Nephron (organoid): Measurements from ENCODE around the gene DDX31.

ENCODE experiments used
- H3K27ac Mint-ChIP-seq, 3 experiments: 2 replicates each; pipeline ENCODE4 v1.8.0; 2020; ENCODE audit warnings: mixed read lengths in 3 of 3, mild to moderate bottlenecking in 2 of 3, moderate library complexity in 1 of 3
- H3K27me3 Mint-ChIP-seq: 2 replicates; pipeline ENCODE4 v1.8.0; 2021; ENCODE audit warnings: low read depth, mild to moderate bottlenecking, moderate library complexity, mixed read lengths
- H3K36me3 Mint-ChIP-seq: 2 replicates; pipeline ENCODE4 v1.8.0; 2020; ENCODE audit warnings: low read depth, mixed read lengths
- H3K4me1 Mint-ChIP-seq: 2 replicates; pipeline ENCODE4 v1.8.0; 2020; ENCODE audit warnings: mixed read lengths
- H3K4me3 Mint-ChIP-seq, 3 experiments: 2 replicates each; pipeline ENCODE4 v1.8.0; 2020; ENCODE audit warnings: mild to moderate bottlenecking in 3 of 3, mixed read lengths in 3 of 3, moderate library complexity in 2 of 3
- H3K9me3 Mint-ChIP-seq: 2 replicates; pipeline ENCODE4 v1.8.0; 2020; ENCODE audit warnings: mixed read lengths
- TF ChIP-seq, protein P1 (sequence below), 3 experiments: fragments of 200-600 bp; sonication (generic); IDR thresholded peaks; one replicate each; pipeline ENCODE4 v1.5.0; 2021; ENCODE audit warnings: antibody characterized with exemption in 3 of 3; ENCODE audit not compliant: unreplicated experiment in 3 of 3

The DDX31 gene

DNA sequence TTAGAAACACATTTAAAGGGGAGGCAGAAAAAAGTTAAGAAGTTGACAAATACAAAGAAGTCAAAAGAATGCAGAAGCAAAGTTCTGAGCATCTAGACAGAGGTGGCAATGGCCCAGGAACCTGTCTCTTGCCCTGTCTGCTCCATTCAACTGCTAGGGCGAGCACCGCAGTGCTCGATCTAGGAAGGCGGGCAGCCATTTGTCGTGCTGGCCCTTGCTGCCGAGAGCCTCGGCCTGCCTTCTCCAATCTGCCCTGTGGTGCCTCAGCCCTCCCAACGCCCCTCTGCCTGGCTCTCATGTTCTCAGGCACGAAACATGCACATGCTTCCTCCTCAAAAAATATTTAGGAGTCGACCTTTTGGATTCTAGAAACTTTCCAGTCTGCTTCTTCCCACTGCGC is 42.2 kb downstream of the DDX31 start:
- H3K4me1 Mint-ChIP-seq: peaks cover under 1% of the 10 kb centered on the region
- H3K9me3 Mint-ChIP-seq: no peaks in the 10 kb centered on the region
- H3K4me3 Mint-ChIP-seq: no peak overlapping the region
- H3K27ac Mint-ChIP-seq: no peak overlapping the region
- H3K27me3 Mint-ChIP-seq: peaks cover 8% of the 10 kb centered on the region
- peaks cover 75% of the 10 kb centered on the region for H3K36me3 Mint-ChIP-seq
- TF ChIP-seq, protein P1, sequence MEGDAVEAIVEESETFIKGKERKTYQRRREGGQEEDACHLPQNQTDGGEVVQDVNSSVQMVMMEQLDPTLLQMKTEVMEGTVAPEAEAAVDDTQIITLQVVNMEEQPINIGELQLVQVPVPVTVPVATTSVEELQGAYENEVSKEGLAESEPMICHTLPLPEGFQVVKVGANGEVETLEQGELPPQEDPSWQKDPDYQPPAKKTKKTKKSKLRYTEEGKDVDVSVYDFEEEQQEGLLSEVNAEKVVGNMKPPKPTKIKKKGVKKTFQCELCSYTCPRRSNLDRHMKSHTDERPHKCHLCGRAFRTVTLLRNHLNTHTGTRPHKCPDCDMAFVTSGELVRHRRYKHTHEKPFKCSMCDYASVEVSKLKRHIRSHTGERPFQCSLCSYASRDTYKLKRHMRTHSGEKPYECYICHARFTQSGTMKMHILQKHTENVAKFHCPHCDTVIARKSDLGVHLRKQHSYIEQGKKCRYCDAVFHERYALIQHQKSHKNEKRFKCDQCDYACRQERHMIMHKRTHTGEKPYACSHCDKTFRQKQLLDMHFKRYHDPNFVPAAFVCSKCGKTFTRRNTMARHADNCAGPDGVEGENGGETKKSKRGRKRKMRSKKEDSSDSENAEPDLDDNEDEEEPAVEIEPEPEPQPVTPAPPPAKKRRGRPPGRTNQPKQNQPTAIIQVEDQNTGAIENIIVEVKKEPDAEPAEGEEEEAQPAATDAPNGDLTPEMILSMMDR (IDR thresholded peaks at IDR 0.05; ENCODE audit: unreplicated experiment in 3 of 3): no peak

DNA sequence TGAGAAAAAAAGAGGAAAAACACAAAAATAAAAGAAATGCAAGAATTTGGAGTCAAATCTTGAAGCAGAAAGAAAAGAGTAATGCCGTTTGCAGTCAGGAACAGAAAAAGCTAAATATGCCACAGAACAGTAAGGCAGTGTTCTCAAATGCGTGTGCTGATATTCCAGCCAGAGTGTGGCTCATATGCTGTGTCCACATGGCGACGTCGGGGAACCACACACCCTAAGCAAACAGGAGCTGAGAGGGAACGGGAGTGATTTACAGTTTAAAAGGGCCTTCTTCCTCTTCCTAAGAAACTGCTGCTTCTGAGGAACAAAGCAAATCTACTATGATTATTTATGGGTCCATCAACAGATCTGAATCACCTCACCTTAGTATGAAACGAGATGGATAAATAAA is 42.7 kb downstream of the DDX31 start:
- H3K36me3 Mint-ChIP-seq: peaks cover 74% of the 10 kb centered on the region
- H3K27me3 Mint-ChIP-seq: peaks cover 8% of the 10 kb centered on the region
- peaks cover 6% of the 10 kb centered on the region for H3K4me1 Mint-ChIP-seq
- TF ChIP-seq, protein P1 (IDR thresholded peaks at IDR 0.05; ENCODE audit: unreplicated experiment in 3 of 3): no peak
- no peak overlapping the region for H3K4me3 Mint-ChIP-seq
- H3K27ac Mint-ChIP-seq: no peak overlapping the region
- no peaks in the 10 kb centered on the region for H3K9me3 Mint-ChIP-seq

DNA sequence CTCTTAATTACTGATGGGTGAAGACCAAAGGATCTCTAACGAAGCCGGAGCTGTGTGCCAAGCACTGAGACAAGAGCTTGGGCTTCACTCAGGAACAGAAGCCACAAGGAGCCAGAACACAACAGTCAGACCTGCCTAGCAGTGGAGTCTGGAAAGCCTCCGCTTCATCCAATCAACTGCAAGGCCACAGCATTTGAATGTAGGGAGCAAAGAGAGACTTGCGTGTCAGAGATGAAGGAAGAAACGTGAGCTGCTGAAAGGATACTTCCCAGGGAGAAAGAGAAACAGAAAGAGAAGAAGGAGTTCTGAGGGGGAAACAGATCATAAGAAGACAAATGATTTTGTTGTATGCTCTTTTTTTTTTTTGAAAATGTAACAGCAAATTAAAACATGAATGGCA is 43.5 kb downstream of the DDX31 start:
- TF ChIP-seq, protein P1 (IDR thresholded peaks at IDR 0.05; ENCODE audit: unreplicated experiment in 3 of 3): no peak
- H3K27ac Mint-ChIP-seq: no peak overlapping the region
- no peak overlapping the region for H3K4me3 Mint-ChIP-seq
- H3K27me3 Mint-ChIP-seq: peaks cover 8% of the 10 kb centered on the region
- no peaks in the 10 kb centered on the region for H3K9me3 Mint-ChIP-seq
- peaks cover 10% of the 10 kb centered on the region for H3K4me1 Mint-ChIP-seq
- peaks cover 73% of the 10 kb centered on the region for H3K36me3 Mint-ChIP-seq

DNA sequence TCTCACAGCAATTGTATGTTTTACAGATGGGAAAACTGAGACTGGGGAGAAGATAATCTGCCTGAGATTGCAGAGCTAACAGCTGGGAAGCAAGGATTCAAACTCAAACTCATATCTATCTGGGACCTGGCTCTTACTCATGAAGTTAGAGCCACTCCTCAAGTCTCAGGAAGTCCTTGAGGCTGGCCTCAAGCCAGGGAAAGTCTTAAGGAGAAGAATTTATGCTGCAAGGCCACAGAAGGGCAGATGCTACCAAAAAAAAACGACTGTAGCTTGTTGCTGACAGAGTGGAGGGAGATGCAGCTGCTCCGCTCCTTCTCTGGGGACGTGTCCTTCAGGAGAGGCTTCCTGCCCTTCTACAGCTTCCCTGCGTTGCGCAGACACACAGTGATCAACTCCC is 47.6 kb downstream of the DDX31 start:
- no peaks in the 10 kb centered on the region for H3K9me3 Mint-ChIP-seq
- H3K27ac Mint-ChIP-seq: peak overlapping the region in 2 of 3 experiments; percentile 47 to 55
- H3K36me3 Mint-ChIP-seq: peaks cover 59% of the 10 kb centered on the region
- TF ChIP-seq, protein P1 (IDR thresholded peaks at IDR 0.05; ENCODE audit: unreplicated experiment in 3 of 3): no peak
- peaks cover 12% of the 10 kb centered on the region for H3K27me3 Mint-ChIP-seq
- H3K4me3 Mint-ChIP-seq: no peak overlapping the region
- peaks cover 10% of the 10 kb centered on the region for H3K4me1 Mint-ChIP-seq

DNA sequence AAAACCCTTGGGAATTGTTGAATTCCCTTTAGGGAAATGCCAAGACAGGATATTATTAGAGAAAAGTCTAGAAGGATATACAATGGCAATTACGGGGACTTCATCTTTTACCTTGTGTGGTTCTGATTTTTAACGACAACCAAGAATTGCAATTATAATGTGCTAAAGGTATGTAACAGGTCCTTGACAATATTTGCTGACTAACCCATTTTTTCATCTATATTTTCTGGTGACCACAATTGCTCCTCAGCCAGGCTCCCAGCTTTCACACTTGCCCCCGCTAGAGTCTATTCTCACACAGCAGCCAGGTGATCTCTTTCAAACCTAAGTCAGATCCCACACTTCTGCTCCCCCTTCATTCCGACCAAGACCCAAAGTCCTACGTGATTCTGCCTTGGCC is 53.1 kb downstream of the DDX31 start:
- TF ChIP-seq, protein P1 (IDR thresholded peaks at IDR 0.05; ENCODE audit: unreplicated experiment in 3 of 3): no peak
- peaks cover under 1% of the 10 kb centered on the region for H3K4me1 Mint-ChIP-seq
- no peaks in the 10 kb centered on the region for H3K9me3 Mint-ChIP-seq
- peaks cover 4% of the 10 kb centered on the region for H3K27me3 Mint-ChIP-seq
- no peak overlapping the region for H3K27ac Mint-ChIP-seq
- H3K36me3 Mint-ChIP-seq: peaks cover 62% of the 10 kb centered on the region
- H3K4me3 Mint-ChIP-seq: no peak overlapping the region

DNA sequence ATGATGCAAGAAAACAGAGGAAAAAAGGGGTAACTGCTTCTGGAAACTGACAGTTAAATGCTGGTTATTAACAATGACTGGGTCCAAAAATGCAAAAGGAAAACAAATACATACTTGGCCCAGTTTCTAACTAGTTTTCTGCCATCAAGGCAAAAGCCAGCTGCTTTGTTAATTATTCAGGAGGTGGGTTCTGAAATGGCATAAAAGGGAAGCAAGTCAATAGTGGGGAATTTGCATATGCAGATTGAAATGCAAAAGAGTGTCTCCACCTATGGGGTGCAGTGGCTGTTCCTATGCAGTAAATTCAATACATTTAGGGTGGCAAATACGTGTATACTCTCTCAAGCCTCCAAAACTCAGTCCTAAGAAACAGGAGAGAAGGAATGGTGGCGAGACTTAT is 54.0 kb downstream of the DDX31 start:
- no peak overlapping the region for H3K27ac Mint-ChIP-seq
- H3K27me3 Mint-ChIP-seq: peaks cover 4% of the 10 kb centered on the region
- H3K4me3 Mint-ChIP-seq: no peak overlapping the region
- no peaks in the 10 kb centered on the region for H3K9me3 Mint-ChIP-seq
- TF ChIP-seq, protein P1 (IDR thresholded peaks at IDR 0.05; ENCODE audit: unreplicated experiment in 3 of 3): no peak
- no peaks in the 10 kb centered on the region for H3K4me1 Mint-ChIP-seq
- H3K36me3 Mint-ChIP-seq: peaks cover 68% of the 10 kb centered on the region
